ENCODE results near the gene NIP7.
"Not testable (repeated sequence)": the region's sequence is repeated elsewhere in the genome, so short reads cannot be mapped to it uniquely, and the experiment has no call there.

NIP7 gene

DNA sequence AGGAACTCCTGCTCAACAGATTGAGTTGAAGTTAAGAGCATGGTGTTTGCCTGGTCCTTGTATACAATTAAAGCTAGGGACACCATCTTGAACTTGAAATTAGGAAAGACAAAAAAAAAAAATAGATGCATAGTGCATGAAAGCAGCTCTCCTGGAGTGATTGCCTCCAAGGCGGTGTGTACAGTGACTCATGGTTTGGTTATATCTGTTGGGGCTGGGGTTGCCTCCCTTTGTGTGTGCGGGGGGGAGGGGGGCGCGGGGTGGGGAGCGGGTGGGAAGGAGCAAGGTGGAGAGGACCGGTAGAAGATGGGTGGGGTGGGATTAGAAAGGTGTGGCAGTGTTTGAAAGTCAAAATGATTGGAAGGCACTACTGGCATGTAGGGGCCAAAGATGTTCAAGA lies 8.7 kb downstream of the NIP7 start:
- no peak for DNase-seq

DNA sequence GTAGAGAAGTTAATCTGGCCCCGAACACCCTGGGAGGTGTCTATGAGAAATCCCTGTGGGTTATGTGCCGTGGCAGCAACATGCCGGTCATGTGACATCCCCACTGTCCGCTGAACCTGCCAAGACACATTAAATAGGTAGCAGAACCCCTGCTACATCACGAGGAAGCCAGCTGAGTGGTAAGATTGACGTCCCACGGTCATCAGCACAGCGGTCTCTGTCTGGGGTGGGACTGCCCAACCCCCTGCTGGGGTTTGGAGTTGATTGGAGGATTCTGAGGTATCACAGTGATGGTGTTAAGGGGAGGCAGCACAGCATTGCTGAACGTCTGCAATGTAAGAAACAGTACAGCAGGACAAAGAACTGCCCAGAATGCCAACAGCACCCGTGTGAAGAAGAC lies 10.0 kb downstream of the NIP7 start:
- DNase-seq = no peak

DNA sequence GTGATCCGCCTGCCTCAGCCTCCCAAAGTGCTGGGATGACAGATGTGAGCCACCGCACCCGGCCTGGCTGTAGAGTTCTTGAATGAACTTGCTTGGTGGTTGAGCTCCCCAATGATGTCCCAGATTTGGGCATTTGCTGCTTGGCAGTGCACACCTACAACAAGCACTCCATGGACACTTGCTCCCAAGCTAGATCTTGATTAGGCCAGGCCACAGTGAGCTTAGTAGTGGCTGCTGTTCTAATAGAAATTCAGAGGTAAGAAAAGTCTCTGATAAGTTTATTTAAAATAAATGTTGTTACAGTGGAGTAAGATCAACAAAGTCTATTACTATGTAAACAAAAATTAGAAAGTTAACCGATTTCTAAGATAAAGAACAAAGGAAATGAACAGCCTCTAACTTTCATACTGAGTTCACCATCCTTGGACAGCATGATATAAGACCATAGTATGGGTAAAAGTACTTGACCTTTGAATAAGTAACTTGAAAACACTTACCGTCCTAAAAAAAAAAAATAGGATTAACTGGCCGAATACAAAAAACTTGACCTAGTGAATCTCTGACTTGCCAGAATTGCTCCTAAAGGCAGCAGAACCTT lies 11.1 kb downstream of the NIP7 start:
- DNase-seq = no peak

DNA sequence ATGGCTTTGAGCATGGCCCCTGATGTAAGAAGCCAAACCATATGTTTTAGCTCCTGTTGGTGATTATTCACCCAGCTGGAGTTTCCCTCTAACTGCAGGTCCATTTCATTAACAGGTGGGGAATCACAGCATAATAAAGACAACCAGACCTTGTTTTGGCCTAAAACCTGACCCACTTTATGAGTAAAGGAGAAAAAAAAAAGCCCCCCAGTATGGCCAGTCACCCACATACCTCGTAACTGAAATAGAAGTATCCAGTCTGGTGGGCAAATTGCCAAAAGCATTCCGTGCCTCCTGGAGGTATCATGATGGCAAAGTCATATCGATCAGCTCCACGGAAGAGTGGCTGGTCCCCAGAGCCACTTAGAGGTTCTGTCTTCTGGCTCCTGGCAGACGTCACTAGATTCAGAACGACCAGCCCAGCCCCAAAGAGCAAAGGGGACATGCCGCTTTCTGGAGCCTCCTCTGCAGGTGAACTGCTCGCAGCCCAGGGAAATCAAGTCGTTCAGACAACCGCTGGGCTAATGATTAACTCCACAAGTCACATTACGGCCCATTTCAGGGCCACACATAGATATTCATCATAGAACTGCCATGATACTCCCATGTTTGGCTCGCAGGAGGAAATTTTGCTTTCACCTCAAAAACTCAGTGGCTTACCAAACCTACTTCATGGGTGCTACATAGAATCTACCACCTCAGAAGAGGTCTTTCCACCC lies 11.9 kb downstream of the NIP7 start, which contains the start of gene TMED6:
TMED6 (minus strand) TSS at position 478 of the 719 bp plus-strand sequence; CDS start at position 445, 33 bp downstream.
- no peak for DNase-seq

DNA sequence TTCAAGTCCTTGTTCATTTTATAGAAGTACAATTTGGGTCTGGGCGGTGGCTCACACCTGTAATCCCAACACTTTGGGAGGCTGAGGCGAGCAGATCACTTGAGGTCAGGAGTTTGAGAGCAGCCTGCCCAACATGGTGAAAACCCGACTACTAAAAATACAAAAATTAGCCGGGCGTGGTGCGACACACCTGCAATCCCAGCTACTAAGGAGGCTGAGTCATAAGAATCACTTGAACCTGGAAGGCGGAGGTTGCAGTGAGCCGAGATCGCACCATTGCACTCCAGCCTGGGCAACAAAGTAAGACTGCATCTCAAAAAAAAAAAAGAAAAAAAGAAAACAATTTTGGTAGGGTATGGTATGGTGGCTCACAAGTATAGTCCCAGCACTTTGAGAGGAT lies 20.5 kb downstream of the NIP7 start:
- DNase-seq = not testable (repeated sequence)

DNA sequence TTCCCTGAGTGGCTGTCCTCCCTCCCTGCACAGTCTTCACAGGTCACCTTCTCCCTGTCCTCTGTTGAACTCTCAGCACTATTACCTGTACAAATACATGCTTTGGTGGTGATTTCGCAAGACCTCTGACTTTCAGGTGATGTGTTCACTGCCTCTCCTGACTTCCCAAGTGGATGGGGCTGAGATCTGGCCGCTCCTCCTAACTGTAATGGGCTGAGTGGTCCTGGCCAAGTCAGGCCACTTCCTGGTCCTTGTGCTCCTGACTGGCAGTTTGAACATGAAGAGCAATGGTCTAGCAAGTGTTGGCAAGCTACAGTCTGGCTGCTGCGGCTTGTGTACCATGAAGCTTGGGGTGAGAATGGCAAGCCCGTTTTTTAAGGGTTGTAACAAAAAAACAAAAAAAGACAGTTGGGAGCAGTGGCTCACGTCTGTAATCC lies 23.7 kb downstream of the NIP7 start:
- no peak for DNase-seq

DNA sequence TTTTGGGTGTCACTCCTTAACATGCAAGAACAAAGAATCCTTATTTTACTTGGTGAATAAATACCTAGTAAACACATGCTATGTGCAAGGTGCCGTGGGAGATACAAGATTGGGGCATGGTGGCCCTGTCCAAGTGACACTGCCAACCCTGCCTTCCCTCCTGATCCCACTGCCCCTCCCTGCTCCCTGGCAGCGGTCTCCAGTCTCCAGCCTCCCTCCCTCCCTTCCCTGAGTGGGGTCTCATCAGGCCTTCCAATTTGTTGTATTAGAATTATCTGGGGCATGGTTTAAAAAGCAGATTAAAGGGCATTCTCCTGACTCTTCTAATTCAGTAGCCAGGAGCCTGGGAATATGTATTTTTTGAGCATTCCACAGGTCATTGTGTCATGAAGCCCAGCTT lies 24.5 kb downstream of the NIP7 start:
- DNase-seq = no peak

DNA sequence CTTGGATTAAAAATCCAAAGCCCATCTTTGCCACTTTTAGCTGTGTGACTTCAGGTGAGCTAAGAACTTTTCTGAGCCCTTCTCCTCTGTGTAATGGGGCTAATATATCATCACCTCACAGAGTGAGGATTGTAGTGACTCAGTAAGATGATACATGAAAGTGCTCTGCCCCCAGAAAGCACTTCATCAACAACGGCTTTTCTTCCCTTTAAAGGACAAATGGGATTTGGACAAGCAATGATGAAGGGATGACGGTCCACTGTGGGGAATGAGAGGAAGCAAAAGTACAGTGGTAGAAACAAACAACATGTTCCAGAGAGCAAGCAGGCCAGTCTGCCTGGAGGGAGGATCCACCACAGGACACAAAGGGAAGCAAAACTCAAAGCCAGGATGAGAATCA lies 26.3 kb downstream of the NIP7 start:
- DNase-seq = no peak

DNA sequence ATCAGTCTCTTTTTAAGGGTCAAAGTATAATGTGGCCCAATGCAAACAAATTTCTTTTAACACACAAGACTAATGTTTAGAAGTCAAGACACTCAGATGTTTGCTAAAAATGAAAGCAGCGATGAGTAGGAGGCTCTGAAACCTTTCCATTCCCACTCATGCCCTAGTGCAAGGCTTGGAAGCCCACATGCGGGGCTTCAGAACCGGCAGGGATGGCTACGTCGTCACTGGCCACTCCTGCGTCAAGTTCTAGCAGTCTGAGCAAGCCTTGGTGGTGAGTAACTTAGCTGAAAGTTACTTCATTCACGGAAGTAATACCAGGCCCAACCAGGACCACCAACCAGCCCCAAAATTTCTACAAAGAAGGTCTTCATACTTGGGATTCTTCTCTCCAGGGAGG lies 26.9 kb downstream of the NIP7 start:
- no peak for DNase-seq

DNA sequence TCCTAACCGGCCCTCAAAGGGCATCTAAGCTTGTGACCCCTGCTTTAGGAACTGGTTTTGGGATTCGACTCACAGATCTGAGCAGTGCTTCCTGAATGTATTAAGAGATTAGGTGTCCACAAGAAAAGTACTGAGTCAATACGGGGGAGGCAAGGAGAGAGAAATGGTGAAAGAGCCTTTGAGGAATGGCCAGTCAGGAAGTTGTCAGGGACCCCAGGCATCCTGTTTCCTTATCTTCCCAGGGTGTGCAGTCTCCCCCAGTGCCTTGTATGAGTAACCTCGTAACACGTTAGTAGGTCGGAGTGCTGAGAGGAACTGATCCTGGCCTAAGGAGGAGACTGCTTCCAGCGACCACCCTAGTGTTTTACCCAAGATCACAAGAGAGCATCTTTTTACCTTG lies 28.4 kb downstream of the NIP7 start:
- DNase-seq = no peak

DNA sequence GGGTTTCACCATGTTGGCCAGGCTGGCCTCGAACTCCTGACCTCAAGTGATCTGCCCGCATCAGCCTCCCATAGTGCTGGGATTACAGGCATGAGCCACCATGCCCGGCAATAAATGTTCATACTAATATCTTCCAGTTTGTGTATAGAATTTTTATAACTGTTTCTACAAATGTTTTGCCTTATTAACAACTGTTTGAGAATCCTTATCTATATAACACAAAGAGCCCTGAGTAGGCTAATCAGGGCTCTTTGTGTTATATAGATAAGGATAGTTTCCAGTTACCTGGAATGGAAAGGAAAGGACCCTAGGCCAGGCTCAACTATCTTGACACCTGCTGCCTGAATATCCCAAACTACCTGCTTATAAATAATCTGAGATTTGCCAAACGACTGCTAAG lies 29.3 kb downstream of the NIP7 start:
- DNase-seq = no peak

DNA sequence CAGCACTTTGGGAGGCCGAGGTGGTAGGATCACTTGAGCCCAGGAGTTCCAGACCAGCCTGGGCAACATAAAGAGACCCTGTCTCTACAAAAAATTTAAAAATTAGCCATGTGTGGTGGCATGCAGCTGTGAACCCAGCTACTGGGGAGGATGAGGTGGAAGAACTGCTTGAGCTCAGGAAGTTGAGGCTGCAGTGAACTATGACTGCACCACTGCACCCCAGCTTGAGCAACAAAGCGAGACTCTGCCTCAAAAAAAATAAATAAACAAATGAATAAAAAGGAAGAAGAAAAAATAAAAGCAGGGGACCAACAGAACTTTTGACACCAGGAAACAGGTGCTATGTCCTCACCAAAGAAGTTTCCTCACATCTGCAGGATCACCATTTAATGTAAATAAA lies 32.0 kb downstream of the NIP7 start:
- no peak for DNase-seq

DNA sequence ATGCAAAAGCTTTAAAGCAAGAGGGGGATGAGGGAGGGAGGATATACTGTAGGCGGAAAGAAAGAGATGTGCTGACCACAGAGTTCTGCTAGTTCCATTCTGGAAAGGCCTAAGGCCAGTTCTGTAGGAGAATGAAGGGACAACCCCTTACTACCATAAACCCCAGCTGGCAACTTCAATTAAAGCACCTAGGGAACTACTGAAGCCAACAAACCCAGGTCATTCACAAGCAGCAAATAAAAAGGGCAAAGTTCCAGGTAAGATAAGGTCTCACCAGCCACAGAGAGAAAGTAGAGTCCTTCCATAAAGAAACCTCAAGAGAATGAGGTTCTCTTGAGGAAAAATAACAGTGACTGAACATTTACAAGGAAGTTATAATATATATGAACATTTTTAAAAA lies 33.4 kb downstream of the NIP7 start:
- DNase-seq = no peak

DNA sequence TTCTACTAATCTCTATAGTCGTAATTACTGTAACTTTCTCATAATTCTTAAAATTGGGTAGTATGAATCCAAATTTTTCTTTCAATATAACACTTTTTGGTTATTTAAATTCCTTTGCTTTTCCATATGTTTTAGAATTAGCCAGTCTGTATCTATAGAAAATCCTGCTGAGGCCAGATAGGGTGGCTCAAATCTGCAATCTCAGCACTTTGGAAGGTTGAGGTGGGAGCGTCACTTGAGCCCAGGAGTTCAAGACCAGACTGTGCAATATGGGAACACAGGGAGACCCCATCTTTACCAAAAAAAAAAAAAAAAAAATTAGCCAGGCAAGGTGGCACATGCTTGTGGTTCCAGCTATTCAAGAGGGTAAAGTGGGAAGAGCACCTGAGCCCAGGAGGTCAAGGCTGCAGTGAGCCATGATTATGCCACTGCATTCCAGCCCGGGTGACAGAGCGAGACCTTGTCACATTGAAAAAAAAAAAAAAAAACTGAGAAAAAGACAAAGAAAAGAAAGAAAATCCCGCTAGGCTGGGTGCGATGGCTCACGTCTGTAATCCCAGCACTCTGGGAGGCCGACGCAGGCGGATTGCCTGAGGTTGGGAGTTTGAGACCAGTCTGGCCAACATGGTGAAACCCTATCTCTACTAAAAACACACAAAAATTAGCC lies 37.0 kb downstream of the NIP7 start:
- DNase-seq = no peak

DNA sequence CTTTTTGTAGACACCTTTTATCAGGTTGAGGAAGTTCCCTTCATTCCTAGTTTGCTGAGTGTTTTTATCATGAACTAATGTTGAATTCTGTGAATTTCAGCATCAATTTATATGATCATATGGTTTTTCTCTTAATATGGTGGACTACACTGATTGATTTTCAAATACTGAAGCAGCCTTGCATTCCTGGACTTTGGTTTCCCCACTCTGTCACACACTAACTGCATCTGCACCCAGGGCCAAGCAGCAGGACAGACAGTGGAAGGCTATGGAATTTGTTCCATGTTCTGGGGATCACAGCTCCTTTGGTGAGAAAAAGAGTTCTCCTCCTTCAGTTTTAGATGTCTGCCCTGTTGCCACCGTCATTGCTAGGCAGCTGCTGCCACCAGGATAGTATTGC lies 38.5 kb downstream of the NIP7 start:
- DNase-seq = no peak

DNA sequence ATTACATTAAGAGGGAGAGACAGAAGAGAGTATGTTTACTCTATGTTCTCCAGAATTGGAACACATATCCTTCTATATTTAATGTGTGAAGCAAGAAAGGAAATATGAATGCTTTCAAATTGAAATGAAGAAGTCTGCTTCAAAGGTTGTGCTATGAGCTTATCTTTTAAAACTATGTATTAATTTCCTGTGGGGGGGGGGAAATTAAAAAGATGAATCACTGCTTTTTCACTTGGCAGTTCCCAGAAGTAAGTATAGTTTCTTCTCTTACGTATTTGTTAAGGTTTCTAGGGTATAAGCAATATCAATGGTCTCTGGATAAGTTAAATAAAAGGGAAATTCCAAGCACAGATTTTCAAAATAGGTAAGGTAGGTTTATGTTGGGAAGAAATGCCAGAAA lies 39.2 kb downstream of the NIP7 start:
- DNase-seq = no peak

DNA sequence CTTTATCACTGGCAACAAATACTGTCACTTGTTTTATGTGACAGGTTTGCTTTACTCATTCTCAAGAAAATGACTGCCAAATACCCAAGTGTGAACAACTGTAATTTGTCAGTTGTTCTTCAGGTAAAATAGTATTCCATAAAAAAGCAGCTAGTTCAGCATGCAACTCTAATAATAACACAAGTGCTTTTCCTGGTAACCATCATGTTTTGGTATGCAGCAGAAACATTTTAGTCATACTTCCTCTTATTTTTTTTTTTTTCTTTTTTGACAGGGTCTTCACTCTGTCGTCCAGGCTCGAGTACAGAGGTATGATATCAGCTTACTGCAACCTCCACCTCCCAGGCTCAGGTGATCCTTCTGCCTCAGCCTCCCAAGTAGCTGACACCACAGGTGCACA lies 41.7 kb downstream of the NIP7 start:
- DNase-seq = no peak

DNA sequence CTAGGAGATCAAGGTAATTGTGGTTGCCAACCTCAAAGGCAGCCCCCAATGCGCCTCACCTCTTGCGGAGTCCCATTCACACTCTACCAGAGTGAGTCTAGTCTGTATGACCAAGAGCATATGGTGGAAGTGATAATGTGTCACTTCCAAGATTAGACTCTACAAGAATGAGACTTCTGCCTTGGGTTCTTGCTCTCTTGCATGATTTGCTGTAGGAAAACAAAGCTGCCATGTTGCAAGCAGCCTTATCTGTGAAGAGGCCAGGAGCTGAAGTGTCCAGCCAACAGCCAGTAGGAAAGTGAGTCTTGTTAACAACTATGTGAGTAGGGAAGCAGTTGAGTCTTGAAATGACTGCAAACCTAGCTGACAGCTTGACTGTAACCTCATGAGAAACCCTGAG lies 42.8 kb downstream of the NIP7 start:
- DNase-seq = no peak

DNA sequence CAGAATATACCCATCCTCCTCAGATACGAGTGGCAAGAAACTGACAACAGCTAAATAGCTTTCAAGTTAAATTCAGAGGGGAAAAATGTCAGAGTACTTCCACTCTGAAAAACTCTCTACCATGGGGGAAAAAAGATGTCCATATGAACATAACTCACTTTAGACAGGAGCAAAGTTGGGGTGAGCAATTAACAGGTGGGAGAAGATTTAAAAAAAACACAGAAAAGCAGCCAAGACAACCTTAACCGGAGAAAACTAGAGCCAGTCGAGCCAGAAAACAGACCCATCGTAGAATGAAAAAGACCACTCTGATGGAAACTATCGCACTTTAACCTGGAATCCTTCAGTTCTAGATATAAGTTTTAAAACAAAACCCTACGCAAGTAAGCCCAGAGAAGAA lies 45.4 kb downstream of the NIP7 start:
- DNase-seq = no peak

DNA sequence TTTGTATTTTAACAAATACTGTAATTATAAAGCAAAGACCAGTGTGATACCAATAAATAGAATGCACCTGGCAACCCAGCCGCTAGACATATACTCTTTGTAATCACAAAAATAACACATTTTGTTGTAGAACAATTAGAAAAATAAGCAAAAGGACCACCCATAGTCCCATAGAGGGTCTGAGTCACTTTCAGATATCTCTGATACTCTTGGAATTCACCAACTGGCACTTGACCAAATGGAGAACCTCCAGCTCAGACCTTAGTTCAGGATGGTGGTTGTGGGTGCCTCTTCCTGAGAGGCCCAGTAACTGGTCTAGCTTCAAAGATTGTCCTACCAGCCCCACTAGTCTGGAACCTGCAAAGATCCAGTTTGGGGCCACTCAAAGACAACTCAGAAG lies 47.0 kb downstream of the NIP7 start:
- peak; percentile 71 for DNase-seq

Data from EL (cell line).